Liver (tissue), 3 donors: ENCODE results near the gene RAPGEF4.

Experiments
- GABPA ChIP-seq, 2 donors: IDR thresholded peaks in 1 of 2; conservative IDR thresholded peaks in 1 of 2; 2 replicates each; pipeline ENCODE4 v1.6.1; 2016; ENCODE audit warnings: antibody characterized with exemption in 2 of 2, mild to moderate bottlenecking in 1 of 2, moderate library complexity in 1 of 2
- JUND ChIP-seq, 2 donors: IDR thresholded peaks; 2 replicates each; pipeline ENCODE4 v1.6.1; 2016; ENCODE audit warnings: antibody characterized with exemption in 2 of 2
- NR2F2 ChIP-seq: IDR thresholded peaks from 2 replicates; pipeline ENCODE4 v1.6.1; 2016; ENCODE audit warnings: antibody characterized with exemption
- RAD21 ChIP-seq, 2 donors: IDR thresholded peaks; 2 replicates each; pipeline ENCODE4 v1.6.1; 2016; ENCODE audit warnings: antibody characterized with exemption in 2 of 2, mild to moderate bottlenecking in 2 of 2
- SP1 ChIP-seq: IDR thresholded peaks from 2 replicates; pipeline ENCODE4 v1.6.1; 2018; ENCODE audit warnings: antibody characterized with exemption, mild to moderate bottlenecking
- YY1 ChIP-seq: IDR thresholded peaks from 2 replicates; pipeline ENCODE4 v1.6.1; 2016; ENCODE audit warnings: antibody characterized with exemption, mild to moderate bottlenecking
- TF ChIP-seq, protein P1 (sequence below): fragments of 150-350 bp; IDR thresholded peaks from 2 replicates; pipeline ENCODE4 v1.5.1; 2017; ENCODE audit warnings: improper control_type of control experiment, low read depth, low read length; ENCODE audit not compliant: missing input control
- TF ChIP-seq, protein P2 (sequence below): IDR thresholded peaks from 2 replicates; pipeline ENCODE4 v1.6.1; 2016; ENCODE audit warnings: antibody characterized with exemption, mild to moderate bottlenecking
- donor health status: healthy.
- donor health status: healthy.

GRCh38 chr2:173019755-173020154 lies 284.1 kb downstream of the RAPGEF4 start:
- TF ChIP-seq, protein P1, sequence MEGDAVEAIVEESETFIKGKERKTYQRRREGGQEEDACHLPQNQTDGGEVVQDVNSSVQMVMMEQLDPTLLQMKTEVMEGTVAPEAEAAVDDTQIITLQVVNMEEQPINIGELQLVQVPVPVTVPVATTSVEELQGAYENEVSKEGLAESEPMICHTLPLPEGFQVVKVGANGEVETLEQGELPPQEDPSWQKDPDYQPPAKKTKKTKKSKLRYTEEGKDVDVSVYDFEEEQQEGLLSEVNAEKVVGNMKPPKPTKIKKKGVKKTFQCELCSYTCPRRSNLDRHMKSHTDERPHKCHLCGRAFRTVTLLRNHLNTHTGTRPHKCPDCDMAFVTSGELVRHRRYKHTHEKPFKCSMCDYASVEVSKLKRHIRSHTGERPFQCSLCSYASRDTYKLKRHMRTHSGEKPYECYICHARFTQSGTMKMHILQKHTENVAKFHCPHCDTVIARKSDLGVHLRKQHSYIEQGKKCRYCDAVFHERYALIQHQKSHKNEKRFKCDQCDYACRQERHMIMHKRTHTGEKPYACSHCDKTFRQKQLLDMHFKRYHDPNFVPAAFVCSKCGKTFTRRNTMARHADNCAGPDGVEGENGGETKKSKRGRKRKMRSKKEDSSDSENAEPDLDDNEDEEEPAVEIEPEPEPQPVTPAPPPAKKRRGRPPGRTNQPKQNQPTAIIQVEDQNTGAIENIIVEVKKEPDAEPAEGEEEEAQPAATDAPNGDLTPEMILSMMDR = no peak
- TF ChIP-seq SP1 = no peak
- TF ChIP-seq JUND (IDR thresholded peaks at IDR 0.05) = no peak
- no peak for TF ChIP-seq GABPA (IDR thresholded peaks at IDR 0.05 in 1 of 2, conservative IDR thresholded peaks at IDR 0.05 in 1 of 2)
- TF ChIP-seq, protein P2, sequence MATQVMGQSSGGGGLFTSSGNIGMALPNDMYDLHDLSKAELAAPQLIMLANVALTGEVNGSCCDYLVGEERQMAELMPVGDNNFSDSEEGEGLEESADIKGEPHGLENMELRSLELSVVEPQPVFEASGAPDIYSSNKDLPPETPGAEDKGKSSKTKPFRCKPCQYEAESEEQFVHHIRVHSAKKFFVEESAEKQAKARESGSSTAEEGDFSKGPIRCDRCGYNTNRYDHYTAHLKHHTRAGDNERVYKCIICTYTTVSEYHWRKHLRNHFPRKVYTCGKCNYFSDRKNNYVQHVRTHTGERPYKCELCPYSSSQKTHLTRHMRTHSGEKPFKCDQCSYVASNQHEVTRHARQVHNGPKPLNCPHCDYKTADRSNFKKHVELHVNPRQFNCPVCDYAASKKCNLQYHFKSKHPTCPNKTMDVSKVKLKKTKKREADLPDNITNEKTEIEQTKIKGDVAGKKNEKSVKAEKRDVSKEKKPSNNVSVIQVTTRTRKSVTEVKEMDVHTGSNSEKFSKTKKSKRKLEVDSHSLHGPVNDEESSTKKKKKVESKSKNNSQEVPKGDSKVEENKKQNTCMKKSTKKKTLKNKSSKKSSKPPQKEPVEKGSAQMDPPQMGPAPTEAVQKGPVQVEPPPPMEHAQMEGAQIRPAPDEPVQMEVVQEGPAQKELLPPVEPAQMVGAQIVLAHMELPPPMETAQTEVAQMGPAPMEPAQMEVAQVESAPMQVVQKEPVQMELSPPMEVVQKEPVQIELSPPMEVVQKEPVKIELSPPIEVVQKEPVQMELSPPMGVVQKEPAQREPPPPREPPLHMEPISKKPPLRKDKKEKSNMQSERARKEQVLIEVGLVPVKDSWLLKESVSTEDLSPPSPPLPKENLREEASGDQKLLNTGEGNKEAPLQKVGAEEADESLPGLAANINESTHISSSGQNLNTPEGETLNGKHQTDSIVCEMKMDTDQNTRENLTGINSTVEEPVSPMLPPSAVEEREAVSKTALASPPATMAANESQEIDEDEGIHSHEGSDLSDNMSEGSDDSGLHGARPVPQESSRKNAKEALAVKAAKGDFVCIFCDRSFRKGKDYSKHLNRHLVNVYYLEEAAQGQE = no peak
- no peak for TF ChIP-seq NR2F2
- no peak for TF ChIP-seq RAD21 (IDR thresholded peaks at IDR 0.05)
- no peak for TF ChIP-seq YY1
